Erythroblast (primary cell): ENCODE results near the gene CEP126.

Experiments used
- GATA1 ChIP-seq: IDR thresholded peaks from 2 replicates; pipeline ENCODE4 v1.6.1; 2011; ENCODE audit warnings: low read depth, mild to moderate bottlenecking, control low read depth, low read length, moderate library complexity
- POLR2A ChIP-seq: IDR thresholded peaks from 2 replicates; pipeline ENCODE4 v1.6.1; 2011; ENCODE audit warnings: mild to moderate bottlenecking, low read length

DNA sequence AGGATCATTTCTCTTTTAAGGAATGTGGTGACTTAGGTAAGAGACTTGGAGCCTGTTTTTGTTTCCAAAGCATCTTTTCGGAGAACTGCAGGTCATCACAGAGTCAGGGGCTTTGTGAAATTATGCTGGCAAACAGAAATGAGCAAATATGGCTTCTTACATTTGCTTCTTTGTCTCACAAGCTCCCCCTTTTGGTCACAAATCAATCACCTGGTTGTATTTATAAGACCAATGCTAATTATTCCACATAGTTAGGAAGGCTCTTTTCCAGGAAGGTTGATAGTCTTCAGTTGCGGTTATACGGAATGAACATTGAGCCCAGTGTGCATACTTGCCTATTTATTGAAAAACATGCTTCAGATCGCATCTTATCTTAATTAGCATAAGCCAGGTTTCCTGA, 34.6 kb upstream of the CEP126 start:
- TF ChIP-seq POLR2A (no peak), GATA1 (no peak)
